DOHH2 (cell line): Measurements from ENCODE around the gene FLRT1.

Experiments
- CTCF ChIP-seq: fragments of 200-600 bp; sonication (generic); IDR thresholded peaks from one replicate; pipeline ENCODE4 v1.5.1; 2014; ENCODE audit warnings: antibody characterized with exemption, mild to moderate bottlenecking, low read depth, low read length; ENCODE audit not compliant: poor library complexity, severe bottlenecking
- EZH2phosphoT487 ChIP-seq: fragments of 200-600 bp; sonication (generic); IDR thresholded peaks from 2 replicates; pipeline ENCODE4 v1.6.1; 2017; ENCODE audit warnings: borderline replicate concordance, mild to moderate bottlenecking, antibody characterized with exemption, low read length, moderate library complexity, mixed read lengths

GRCh38 chr11:64015510-64015909, 20.2 kb upstream of the FLRT1 start:
- no peak for TF ChIP-seq CTCF
- TF ChIP-seq EZH2phosphoT487 = no peak
